ENCODE data around the gene BARHL1.

- no peak for TF ChIP-seq CTCF (conservative IDR thresholded peaks at IDR 0.05 in 1 of 2, IDR thresholded peaks at IDR 0.05 in 1 of 2; ENCODE audit: low read depth in 1 of 2, low read length in 2 of 2)
- peak; percentile 99 for TF ChIP-seq EZH2 (IDR thresholded peaks at IDR 0.05; ENCODE audit: low read length, missing control alignments)
These were observed 8.1 kb downstream of the BARHL1 start for GRCh38 chr9:132590318-132591182.

Data from fibroblast of lung (primary cell).